PC-3 (cell line): ENCODE measurements around the gene GLS.

Experiments
- EZH2 ChIP-seq: fragments of 300-600 bp; sonication (generic); IDR thresholded peaks from one replicate; pipeline ENCODE4 v1.6.1; 2017; ENCODE audit warnings: antibody characterized with exemption, mild to moderate bottlenecking, low read length; ENCODE audit not compliant: unreplicated experiment
- EZH2phosphoT487 ChIP-seq: fragments of 300-600 bp; sonication (generic); IDR thresholded peaks from 2 replicates; pipeline ENCODE4 v1.6.1; 2018; ENCODE audit warnings: mild to moderate bottlenecking, antibody characterized with exemption, low read length, borderline replicate concordance
- TF ChIP-seq, protein P1 (sequence below): fragments of 300-600 bp; sonication (generic); conservative IDR thresholded peaks from 2 replicates; pipeline ENCODE4 v1.5.1; 2017; ENCODE audit warnings: antibody characterized with exemption, low read depth, mild to moderate bottlenecking, low read length

DNA sequence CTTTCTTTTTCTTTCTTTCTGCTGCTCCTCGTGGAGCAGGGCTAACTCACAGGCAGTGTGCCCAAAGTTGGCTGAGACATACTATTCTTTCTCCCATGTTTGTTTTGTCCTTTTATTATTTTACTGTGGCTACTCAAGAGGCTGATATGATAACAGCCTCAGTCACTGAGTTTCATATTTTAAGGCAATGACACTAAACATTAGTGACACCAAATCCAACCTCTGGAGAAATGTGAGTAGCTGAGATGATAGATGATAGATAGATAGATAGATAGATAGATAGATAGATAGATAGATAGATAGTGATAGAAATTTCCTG, 45.8 kb upstream of the GLS start:
- TF ChIP-seq, protein P1, sequence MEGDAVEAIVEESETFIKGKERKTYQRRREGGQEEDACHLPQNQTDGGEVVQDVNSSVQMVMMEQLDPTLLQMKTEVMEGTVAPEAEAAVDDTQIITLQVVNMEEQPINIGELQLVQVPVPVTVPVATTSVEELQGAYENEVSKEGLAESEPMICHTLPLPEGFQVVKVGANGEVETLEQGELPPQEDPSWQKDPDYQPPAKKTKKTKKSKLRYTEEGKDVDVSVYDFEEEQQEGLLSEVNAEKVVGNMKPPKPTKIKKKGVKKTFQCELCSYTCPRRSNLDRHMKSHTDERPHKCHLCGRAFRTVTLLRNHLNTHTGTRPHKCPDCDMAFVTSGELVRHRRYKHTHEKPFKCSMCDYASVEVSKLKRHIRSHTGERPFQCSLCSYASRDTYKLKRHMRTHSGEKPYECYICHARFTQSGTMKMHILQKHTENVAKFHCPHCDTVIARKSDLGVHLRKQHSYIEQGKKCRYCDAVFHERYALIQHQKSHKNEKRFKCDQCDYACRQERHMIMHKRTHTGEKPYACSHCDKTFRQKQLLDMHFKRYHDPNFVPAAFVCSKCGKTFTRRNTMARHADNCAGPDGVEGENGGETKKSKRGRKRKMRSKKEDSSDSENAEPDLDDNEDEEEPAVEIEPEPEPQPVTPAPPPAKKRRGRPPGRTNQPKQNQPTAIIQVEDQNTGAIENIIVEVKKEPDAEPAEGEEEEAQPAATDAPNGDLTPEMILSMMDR, result no peak
- no peak for TF ChIP-seq EZH2
- TF ChIP-seq EZH2phosphoT487, result no peak
